Neural cell (in vitro differentiated cells): ENCODE data around the gene GFI1. TPM values are rescaled to one million over a fixed set of nuclear protein-coding genes. Genes with fewer than 3 reads are reported as not detected.

Experiments used
- H2AFZ ChIP-seq: fragments of 200-600, 300-800 bp; sonication (generic), shearing (Covaris generic); 2 replicates; pipeline ENCODE4 v1.6.0; 2014; ENCODE audit warnings: low read depth, mild to moderate bottlenecking, antibody characterized with exemption, low read length, moderate library complexity
- H3F3A ChIP-seq: fragments of 200-600 bp; shearing (Covaris generic); 2 replicates; pipeline ENCODE4 v1.6.1; 2016; ENCODE audit warnings: mild to moderate bottlenecking, moderate library complexity, mixed read lengths, antibody characterized with exemption, low read length; ENCODE audit not compliant: insufficient read depth, poor library complexity, severe bottlenecking
- H3K27ac ChIP-seq: fragments of 200-600, 300-800 bp; sonication (generic), shearing (Covaris generic); 2 replicates; pipeline ENCODE4 v1.5.1; 2014; ENCODE audit warnings: mild to moderate bottlenecking, low read length, moderate library complexity
- H3K27me3 ChIP-seq: fragments of 300-800, 200-600 bp; sonication (generic), shearing (Covaris generic); 2 replicates; pipeline ENCODE4 v1.6.0; 2014; ENCODE audit warnings: mild to moderate bottlenecking, low read depth, low read length, moderate library complexity; ENCODE audit not compliant: insufficient read depth
- H3K36me3 ChIP-seq: fragments of 300-800, 200-600 bp; sonication (generic), shearing (Covaris generic); 2 replicates; pipeline ENCODE4 v1.5.1; 2014; ENCODE audit warnings: mild to moderate bottlenecking, antibody characterized with exemption, low read length, moderate library complexity; ENCODE audit not compliant: insufficient read depth
- H3K4me2 ChIP-seq: fragments of 300-800, 200-600 bp; sonication (generic), shearing (Covaris generic); 2 replicates; pipeline ENCODE4 v1.6.0; 2014; ENCODE audit warnings: mild to moderate bottlenecking, low read length
- H3K4me3 ChIP-seq: fragments of 300-800, 200-600 bp; sonication (generic), shearing (Covaris generic); 2 replicates; pipeline ENCODE4 v1.5.1; 2014; ENCODE audit warnings: mild to moderate bottlenecking, low read length, moderate library complexity
- H3K79me2 ChIP-seq: fragments of 200-600 bp; shearing (Covaris generic); replicated peaks from 2 replicates; pipeline ENCODE4 v1.6.0; 2014; ENCODE audit warnings: mild to moderate bottlenecking, low read length, moderate library complexity; ENCODE audit not compliant: insufficient read depth
- H3K9ac ChIP-seq: fragments of 300-800, 200-600 bp; sonication (generic), shearing (Covaris generic); 2 replicates; pipeline ENCODE4 v1.6.1; 2016; ENCODE audit warnings: mild to moderate bottlenecking, low read length, mixed read lengths
- H3K9me2 ChIP-seq: fragments of 200-600 bp; shearing (Covaris generic); 2 replicates; pipeline ENCODE4 v1.6.1; 2016; ENCODE audit warnings: mild to moderate bottlenecking, low read length, mixed read lengths; ENCODE audit not compliant: insufficient read depth
- H3K9me3 ChIP-seq: fragments of 200-600, 300-800 bp; sonication (generic), shearing (Covaris generic); 2 replicates; pipeline ENCODE4 v1.6.1; 2016; ENCODE audit warnings: mild to moderate bottlenecking, mixed run types, low read length, moderate library complexity, mixed read lengths
- H4K20me1 ChIP-seq: fragments of 200-600 bp; shearing (Covaris generic); 2 replicates; pipeline ENCODE4 v1.6.1; 2016; ENCODE audit warnings: mild to moderate bottlenecking, mixed run types; ENCODE audit not compliant: insufficient read depth
- EP300 ChIP-seq: fragments of 450-650 bp; conservative IDR thresholded peaks from 2 replicates; pipeline ENCODE4 v1.6.1; 2014; ENCODE audit warnings: antibody characterized with exemption, mild to moderate bottlenecking, moderate library complexity; ENCODE audit not compliant: poor library complexity, severe bottlenecking
- EZH2 ChIP-seq: fragments of 200-600, 300-800 bp; shearing (Covaris generic), sonication (generic); IDR thresholded peaks from 2 replicates; pipeline ENCODE4 v1.6.1; 2014; ENCODE audit warnings: antibody characterized with exemption, low read length, borderline replicate concordance, mild to moderate bottlenecking; ENCODE audit not compliant: insufficient read depth, poor library complexity, severe bottlenecking
- MXI1 ChIP-seq: fragments of 450-650 bp; conservative IDR thresholded peaks from 2 replicates; pipeline ENCODE4 v1.6.1; 2014; ENCODE audit warnings: antibody characterized with exemption, mild to moderate bottlenecking; ENCODE audit not compliant: poor library complexity, severe bottlenecking
- POLR2AphosphoS5 ChIP-seq: IDR thresholded peaks from 2 replicates; pipeline ENCODE4 v1.6.1; 2012
- RAD21 ChIP-seq: fragments of 450-650 bp; conservative IDR thresholded peaks from 2 replicates; pipeline ENCODE4 v1.6.1; 2014; ENCODE audit warnings: antibody characterized with exemption, mild to moderate bottlenecking, moderate library complexity
- SMC3 ChIP-seq: fragments of 450-650 bp; conservative IDR thresholded peaks from 2 replicates; pipeline ENCODE4 v1.6.1; 2014; ENCODE audit warnings: antibody characterized with exemption, mild to moderate bottlenecking, moderate library complexity; ENCODE audit not compliant: poor library complexity
- TAF1 ChIP-seq: IDR thresholded peaks from 2 replicates; pipeline ENCODE4 v1.6.1; 2012; ENCODE audit warnings: low read depth
- polyA plus RNA-seq: library from polyadenylated mRNA; depleted of rRNA; stranded (reverse); fragments of >200 nt; gene quantifications from 2 replicates; pipeline ENCODE4 v1.2.3, GENCODE V29; 2014
- TF ChIP-seq, protein P1 (sequence below): IDR thresholded peaks from 2 replicates; pipeline ENCODE4 v1.6.1; 2012; ENCODE audit warnings: borderline replicate concordance
- TF ChIP-seq, protein P2 (sequence below): fragments of 450-650 bp; IDR thresholded peaks from 2 replicates; pipeline ENCODE4 v1.5.1; 2014; ENCODE audit warnings: antibody characterized with exemption, mild to moderate bottlenecking, moderate library complexity; ENCODE audit not compliant: poor library complexity, severe bottlenecking

The GFI1 gene
- polyA plus RNA-seq, 1 donor from 2014 or later, result not detected

DNA sequence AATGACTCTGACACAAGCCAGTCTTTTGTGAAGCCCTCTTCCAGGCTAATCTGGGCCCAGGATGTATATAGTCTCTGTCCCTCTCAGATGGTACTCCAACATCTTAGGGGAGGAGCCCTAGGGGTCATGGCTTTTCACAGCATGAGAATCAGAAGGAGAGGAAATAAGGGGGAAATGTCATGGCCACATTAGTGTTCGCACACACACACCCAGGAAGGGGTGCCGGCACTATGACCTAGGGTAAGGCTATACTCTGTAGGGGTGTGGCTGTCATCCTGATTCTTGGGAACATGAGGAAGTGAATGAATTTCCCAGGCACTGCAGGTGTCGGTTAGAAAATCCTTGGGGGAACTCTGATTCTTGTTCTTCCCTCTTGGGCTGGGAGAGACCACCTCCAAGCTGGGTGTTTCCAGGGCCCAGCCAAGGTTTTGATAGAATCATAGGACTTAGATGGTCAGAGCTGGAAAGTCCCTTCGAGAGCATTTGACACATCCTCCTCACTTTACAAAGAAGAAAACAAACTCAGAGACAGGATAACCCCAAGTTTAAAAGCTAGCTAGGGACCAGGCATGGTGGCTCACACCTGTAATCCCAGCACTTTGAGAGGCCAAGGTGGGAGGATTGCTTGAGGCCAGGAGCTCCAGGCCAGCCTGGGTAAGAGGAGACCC lies 22.0 kb downstream of the GFI1 start:
- no peak for TF ChIP-seq MXI1
- no peaks in the 10 kb centered on the region for H3K9me2 ChIP-seq
- no peak overlapping the region for H2AFZ ChIP-seq
- H3K27me3 ChIP-seq, result no peaks in the 10 kb centered on the region
- no peaks in the 10 kb centered on the region for H3F3A ChIP-seq
- no peak overlapping the region for H3K4me2 ChIP-seq
- H3K9ac ChIP-seq, result no peak overlapping the region
- no peaks in the 10 kb centered on the region for H3K9me3 ChIP-seq
- H3K36me3 ChIP-seq, result no peaks in the 10 kb centered on the region
- H3K4me3 ChIP-seq, result no peak overlapping the region
- H3K27ac ChIP-seq, result no peak overlapping the region
- no peaks in the 10 kb centered on the region for H4K20me1 ChIP-seq
- H3K79me2 ChIP-seq, result no peaks in the 10 kb centered on the region

GRCh38 chr1:92461364-92462097 lies 25.2 kb downstream of the GFI1 start:
- H4K20me1 ChIP-seq, result no peaks in the 10 kb centered on the region
- H3K27me3 ChIP-seq, result no peaks in the 10 kb centered on the region
- no peak overlapping the region for H3K4me3 ChIP-seq
- no peaks in the 10 kb centered on the region for H3K79me2 ChIP-seq
- H3K9me3 ChIP-seq, result no peaks in the 10 kb centered on the region
- H2AFZ ChIP-seq, result no peak overlapping the region
- H3K27ac ChIP-seq, result no peak overlapping the region
- no peaks in the 10 kb centered on the region for H3K9me2 ChIP-seq
- H3K36me3 ChIP-seq, result no peaks in the 10 kb centered on the region
- H3K9ac ChIP-seq, result no peak overlapping the region
- TF ChIP-seq, protein P1, sequence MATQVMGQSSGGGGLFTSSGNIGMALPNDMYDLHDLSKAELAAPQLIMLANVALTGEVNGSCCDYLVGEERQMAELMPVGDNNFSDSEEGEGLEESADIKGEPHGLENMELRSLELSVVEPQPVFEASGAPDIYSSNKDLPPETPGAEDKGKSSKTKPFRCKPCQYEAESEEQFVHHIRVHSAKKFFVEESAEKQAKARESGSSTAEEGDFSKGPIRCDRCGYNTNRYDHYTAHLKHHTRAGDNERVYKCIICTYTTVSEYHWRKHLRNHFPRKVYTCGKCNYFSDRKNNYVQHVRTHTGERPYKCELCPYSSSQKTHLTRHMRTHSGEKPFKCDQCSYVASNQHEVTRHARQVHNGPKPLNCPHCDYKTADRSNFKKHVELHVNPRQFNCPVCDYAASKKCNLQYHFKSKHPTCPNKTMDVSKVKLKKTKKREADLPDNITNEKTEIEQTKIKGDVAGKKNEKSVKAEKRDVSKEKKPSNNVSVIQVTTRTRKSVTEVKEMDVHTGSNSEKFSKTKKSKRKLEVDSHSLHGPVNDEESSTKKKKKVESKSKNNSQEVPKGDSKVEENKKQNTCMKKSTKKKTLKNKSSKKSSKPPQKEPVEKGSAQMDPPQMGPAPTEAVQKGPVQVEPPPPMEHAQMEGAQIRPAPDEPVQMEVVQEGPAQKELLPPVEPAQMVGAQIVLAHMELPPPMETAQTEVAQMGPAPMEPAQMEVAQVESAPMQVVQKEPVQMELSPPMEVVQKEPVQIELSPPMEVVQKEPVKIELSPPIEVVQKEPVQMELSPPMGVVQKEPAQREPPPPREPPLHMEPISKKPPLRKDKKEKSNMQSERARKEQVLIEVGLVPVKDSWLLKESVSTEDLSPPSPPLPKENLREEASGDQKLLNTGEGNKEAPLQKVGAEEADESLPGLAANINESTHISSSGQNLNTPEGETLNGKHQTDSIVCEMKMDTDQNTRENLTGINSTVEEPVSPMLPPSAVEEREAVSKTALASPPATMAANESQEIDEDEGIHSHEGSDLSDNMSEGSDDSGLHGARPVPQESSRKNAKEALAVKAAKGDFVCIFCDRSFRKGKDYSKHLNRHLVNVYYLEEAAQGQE, result no peak
- TF ChIP-seq RAD21 (no peak), EZH2 (no peak), SMC3 (no peak), TAF1 (no peak), EP300 (no peak)
- no peaks in the 10 kb centered on the region for H3F3A ChIP-seq
- H3K4me2 ChIP-seq, result no peak overlapping the region

- H3K9me2 ChIP-seq, result no peaks in the 10 kb centered on the region
- no peaks in the 10 kb centered on the region for H4K20me1 ChIP-seq
- H3K27ac ChIP-seq, result no peak overlapping the region
- no peak overlapping the region for H2AFZ ChIP-seq
- H3K9me3 ChIP-seq, result no peaks in the 10 kb centered on the region
- H3F3A ChIP-seq, result no peaks in the 10 kb centered on the region
- TF ChIP-seq EZH2, result no peak
- no peak for TF ChIP-seq EP300
- no peak for TF ChIP-seq RAD21
- TF ChIP-seq POLR2AphosphoS5, result no peak
- TF ChIP-seq SMC3, result no peak
- no peak for TF ChIP-seq TAF1
- TF ChIP-seq, protein P1, result no peak
- TF ChIP-seq MXI1, result no peak
- TF ChIP-seq, protein P2, sequence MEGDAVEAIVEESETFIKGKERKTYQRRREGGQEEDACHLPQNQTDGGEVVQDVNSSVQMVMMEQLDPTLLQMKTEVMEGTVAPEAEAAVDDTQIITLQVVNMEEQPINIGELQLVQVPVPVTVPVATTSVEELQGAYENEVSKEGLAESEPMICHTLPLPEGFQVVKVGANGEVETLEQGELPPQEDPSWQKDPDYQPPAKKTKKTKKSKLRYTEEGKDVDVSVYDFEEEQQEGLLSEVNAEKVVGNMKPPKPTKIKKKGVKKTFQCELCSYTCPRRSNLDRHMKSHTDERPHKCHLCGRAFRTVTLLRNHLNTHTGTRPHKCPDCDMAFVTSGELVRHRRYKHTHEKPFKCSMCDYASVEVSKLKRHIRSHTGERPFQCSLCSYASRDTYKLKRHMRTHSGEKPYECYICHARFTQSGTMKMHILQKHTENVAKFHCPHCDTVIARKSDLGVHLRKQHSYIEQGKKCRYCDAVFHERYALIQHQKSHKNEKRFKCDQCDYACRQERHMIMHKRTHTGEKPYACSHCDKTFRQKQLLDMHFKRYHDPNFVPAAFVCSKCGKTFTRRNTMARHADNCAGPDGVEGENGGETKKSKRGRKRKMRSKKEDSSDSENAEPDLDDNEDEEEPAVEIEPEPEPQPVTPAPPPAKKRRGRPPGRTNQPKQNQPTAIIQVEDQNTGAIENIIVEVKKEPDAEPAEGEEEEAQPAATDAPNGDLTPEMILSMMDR, result no peak
- no peaks in the 10 kb centered on the region for H3K79me2 ChIP-seq
- no peak overlapping the region for H3K9ac ChIP-seq
- H3K4me2 ChIP-seq, result no peak overlapping the region
- H3K36me3 ChIP-seq, result no peaks in the 10 kb centered on the region
- H3K4me3 ChIP-seq, result no peak overlapping the region
- no peaks in the 10 kb centered on the region for H3K27me3 ChIP-seq
Observed at GRCh38 chr1:92459871-92460320, 26.8 kb downstream of the GFI1 start.
